Right ventricle myocardium superior (tissue), 1 donor: Measurements from ENCODE around the gene KRT14. TPM values are rescaled to one million over a fixed set of nuclear protein-coding genes. Genes with fewer than 3 reads are reported as not detected.
"Not testable (repeated sequence)": the region's sequence is repeated elsewhere in the genome, so short reads cannot be mapped to it uniquely, and the experiment has no call there.

Experiments used
- ATAC-seq: fragments of 200-7000 bp; cut with Tn5 transposase; one replicate; pipeline ENCODE4 v1.9.1; 2020; ENCODE audit warnings: mild to moderate bottlenecking; ENCODE audit not compliant: poor library complexity
- DNase-seq: peaks from one replicate; pipeline ENCODE4 v3.0.0-alpha.2; 2020
- intact Hi-C: fragments of 100-400 bp; cut with DNase I; formaldehyde crosslinking; loops from one replicate; pipeline ENCODE4 v1.11.2; 2022
- total RNA-seq: library from RNA; stranded (reverse); fragmentation: NEBNext Ultra II Directional; extraction: Animal tissue kit (Norgen Biotek cat#: 25700); gene quantifications from one replicate; pipeline ENCODE4 v1.2.1, GENCODE V29; 2021
- donor health status: DM: no; HTN: yes; CAD: no; lungs with severe emphysema.

The KRT14 gene
- total RNA-seq, 1 donor from 2014 or later = not detected

- intact Hi-C loops = no loop called here
- no peak for DNase-seq
- no peak for ATAC-seq
Observed at GRCh38 chr17:41613277-41614082, 26.8 kb upstream of the KRT14 start.

DNA sequence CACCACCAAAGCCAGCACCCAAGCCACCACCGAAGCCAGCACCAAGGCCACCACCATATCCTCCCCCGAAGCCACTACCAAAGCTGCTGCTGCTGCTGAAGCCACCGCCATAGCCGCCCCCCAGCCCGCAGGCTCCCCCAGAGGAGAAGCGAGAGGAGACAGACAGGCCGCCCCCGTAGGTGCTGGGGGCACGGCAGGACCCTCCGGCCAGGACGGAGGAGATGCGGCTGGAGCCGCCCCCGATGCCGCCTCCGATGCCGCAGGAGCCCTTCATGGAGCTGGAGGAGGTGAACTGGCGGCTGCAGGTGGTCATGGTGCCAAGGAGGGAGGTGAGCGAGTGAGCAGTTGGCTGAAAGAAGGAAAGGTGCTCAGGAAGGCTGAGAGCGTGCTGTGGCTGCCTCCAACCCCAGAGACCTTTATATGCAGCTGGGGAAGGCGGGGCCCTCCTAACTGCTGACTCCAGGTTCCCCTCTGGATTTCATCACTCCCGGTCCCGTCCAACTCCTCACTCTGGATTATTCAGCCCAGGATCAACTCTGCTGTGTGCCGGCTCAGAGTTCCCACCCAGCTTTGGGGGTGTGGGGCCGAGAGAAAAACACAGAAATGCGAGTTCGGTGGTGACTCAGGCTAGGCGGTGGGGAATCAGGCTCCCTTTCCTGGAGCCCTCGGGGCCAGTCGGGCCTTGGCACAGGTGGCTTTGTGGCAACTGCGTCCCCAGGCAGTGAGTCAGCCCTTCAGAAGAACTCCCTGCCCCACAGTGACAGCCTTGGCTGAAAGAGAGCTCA lies 25.9 kb upstream of the KRT14 start, which contains the start of gene KRT16:
KRT16 (minus strand) TSS at position 392 of the 785 bp plus-strand sequence; CDS start at position 313, 79 bp downstream.
- DNase-seq, intact Hi-C loops, ATAC-seq: not testable (repeated sequence)

- intact Hi-C loops = no loop called here
- no peak for DNase-seq
- no peak for ATAC-seq
Observed at GRCh38 chr17:41610965-41611640, 24.4 kb upstream of the KRT14 start.

DNA sequence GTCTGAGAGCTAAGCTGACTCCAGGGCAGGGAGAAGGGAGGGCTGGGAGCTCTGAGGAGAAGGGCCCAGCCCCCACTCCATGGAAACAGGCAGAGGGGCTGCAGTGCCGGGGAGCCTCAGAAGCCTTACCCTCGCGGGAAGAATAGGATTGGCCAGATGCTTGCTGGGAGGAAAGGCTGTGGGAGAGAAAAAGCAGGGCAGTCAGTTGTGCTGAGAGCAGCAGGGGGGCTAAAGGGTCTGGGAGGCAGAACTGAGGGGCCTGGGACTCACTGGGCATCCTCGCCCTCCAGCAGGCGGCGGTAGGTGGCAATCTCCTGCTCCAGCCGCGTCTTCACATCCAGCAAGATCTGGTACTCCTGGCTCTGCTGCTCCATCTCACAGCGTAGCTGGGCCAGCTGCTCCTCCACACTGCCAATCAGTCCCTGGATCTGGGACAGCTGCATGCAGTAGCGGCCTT lies 23.4 kb upstream of the KRT14 start:
- intact Hi-C loops, ATAC-seq, DNase-seq: not testable (repeated sequence)

GRCh38 chr17:41606930-41607329 lies 20.2 kb upstream of the KRT14 start:
- intact Hi-C loops, DNase-seq, ATAC-seq: not testable (repeated sequence)

DNA sequence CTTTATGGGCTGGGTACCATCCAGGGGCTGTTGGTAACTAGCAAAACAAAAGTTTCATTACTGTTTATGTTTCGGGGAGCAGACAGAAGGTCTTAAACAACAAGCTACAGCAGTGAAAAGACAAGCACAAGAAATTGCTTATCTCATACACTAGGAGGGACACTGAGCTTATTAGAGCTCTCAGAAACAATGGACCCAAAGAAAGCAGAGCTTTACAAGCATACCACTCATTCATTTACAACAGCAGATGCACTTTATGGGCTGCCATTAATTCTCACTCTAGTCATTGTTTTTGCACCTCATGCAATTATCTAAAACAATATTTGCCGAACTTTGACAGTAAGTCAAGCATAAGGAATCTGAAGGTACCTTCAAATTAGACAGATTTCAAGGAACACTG lies 15.8 kb upstream of the KRT14 start:
- no peak for ATAC-seq
- intact Hi-C loops = no loop called here
- no peak for DNase-seq

- intact Hi-C loops = no loop called here
Observed at GRCh38 chr17:41600318-41600717, 13.6 kb upstream of the KRT14 start.

DNA sequence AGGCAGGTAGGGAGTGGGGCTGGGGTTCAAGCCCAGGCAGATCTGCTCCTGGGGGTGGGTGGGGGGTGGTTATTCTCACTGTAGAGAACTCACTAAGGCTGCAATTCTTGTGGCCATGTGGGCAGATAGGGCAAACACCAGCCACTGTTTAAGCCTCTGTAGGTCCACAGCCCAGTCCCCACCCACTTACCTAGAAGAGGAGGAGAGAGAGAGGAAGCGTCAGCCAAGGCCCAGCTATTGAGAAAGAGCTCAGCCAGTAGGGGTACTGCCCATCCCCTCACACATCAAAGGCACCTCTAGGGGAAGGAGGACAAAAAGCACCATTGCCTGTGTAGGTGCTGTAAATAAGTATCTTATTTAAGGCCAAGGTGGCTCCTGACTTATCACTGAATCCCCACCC lies 13.0 kb upstream of the KRT14 start:
- intact Hi-C loops = no loop called here
- ATAC-seq = no peak
- no peak for DNase-seq

More at GRCh38 chr17:41600318-41600717, 13.6 kb upstream of the KRT14 start:
- ATAC-seq (no peak), DNase-seq (no peak)

GRCh38 chr17:41595585-41595984 lies 8.9 kb upstream of the KRT14 start:
- DNase-seq (no peak), ATAC-seq (no peak)
- intact Hi-C loops = no loop called here

DNA sequence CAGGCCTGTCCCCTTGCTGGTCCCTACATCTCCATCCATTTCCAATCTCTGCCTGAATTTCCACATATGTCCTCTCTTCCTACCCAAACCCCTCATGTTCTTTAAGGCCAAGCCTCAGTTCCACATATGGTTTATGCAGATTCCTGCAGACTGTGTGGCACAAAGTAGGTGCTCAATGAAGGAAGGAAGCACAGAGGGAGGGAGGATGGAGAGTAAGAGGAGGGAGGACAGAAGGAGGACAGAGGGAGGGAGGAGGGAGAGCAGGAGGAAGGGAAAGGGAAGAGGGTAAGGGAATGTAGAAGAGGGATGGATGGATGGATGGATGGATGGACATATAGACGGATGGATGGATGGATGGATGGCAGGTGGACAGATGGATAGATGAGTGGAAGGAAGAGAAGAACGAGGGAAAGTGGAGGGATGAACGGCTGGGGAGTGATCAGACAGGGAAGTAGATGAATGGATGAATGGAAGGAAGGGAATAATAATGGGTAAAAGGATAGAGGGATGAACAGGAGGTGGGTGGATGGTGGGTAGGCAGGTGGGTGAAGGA lies 7.7 kb upstream of the KRT14 start:
- intact Hi-C loops = no loop called here
- DNase-seq (no peak), ATAC-seq (no peak)

GRCh38 chr17:41593306-41593981 lies 6.7 kb upstream of the KRT14 start:
- DNase-seq (no peak), ATAC-seq (no peak)
- intact Hi-C loops = no loop called here

- intact Hi-C loops = no loop called here
- ATAC-seq = no peak
Observed at GRCh38 chr17:41592601-41593305, 6.1 kb upstream of the KRT14 start.

GRCh38 chr17:41589301-41589700 lies 2.6 kb upstream of the KRT14 start:
- ATAC-seq (no peak), DNase-seq (no peak)
- intact Hi-C loops = no loop called here

More at GRCh38 chr17:41592601-41593305, 6.1 kb upstream of the KRT14 start:
- DNase-seq = no peak

DNA sequence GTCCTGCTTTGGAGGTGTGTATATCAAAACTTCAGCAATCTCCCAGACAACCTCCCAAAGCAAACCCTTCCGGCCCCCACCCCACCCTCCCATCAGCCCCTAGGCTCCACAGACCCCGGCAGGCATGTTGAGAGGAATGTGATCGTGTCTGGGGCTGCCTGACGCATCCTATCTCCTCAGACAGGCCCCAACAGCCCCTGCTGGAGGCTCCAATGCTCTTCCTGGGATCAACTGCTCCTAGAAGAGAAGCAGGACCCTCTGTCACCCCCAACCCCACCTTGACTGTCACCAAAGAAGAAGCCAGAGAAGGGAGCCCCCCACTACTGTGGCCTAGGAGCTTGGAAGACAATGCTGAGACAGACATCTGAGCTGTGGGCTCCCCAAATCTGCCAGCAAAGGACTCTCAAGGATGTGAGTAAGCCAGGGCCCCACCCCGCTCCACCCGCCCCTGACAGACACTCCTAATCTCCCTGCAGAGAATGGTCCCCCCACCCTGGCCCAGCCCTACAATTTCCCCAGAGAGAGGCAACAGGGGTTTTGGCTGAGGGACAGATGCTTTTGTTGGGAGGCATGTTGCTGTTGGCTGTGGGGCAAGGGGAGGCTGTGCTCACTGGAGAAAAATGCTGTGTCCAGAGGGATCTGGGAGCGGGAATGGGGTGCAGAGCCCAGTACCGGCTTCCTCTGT lies 1.6 kb upstream of the KRT14 start:
- intact Hi-C loops = no loop called here
- no peak for DNase-seq
- ATAC-seq = no peak

DNA sequence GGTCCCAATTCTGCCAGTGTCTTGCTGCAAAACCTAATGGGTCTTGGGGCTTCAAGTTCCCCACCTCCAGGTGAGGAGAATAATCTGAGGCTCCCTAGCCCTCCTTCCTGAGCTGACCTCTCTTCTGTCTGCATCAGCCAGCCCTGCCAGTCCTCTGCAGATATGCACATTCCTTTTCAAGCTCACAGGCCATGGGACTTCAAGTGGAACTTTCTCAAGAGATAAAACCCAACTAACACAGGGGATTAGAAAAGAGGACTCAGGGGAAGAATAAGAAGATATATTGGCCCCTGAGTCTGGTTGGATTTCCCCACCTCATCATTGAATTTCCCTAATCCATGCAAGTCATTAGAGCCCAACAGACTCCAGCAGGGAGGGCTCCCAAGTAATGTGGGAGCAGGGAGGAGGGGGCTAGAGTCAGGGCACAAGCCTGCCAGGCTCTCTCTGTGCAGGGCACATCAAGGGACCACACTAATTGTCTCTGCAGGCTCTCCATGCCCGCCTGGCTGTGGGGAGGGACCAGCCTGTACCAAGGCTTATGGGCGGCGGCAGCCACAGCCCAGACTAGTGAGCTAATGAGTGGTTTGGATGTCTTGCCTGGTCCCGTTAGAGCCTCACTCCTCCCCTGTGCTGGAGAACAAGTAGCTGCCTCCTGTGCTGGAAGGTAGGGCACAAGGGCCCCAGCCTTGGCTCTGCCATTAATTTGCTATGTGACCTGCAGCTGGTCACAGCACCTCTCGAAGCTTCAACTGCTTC lies 1.2 kb downstream of the KRT14 start:
- intact Hi-C loops = no loop called here
- ATAC-seq (no peak), DNase-seq (no peak)

DNA sequence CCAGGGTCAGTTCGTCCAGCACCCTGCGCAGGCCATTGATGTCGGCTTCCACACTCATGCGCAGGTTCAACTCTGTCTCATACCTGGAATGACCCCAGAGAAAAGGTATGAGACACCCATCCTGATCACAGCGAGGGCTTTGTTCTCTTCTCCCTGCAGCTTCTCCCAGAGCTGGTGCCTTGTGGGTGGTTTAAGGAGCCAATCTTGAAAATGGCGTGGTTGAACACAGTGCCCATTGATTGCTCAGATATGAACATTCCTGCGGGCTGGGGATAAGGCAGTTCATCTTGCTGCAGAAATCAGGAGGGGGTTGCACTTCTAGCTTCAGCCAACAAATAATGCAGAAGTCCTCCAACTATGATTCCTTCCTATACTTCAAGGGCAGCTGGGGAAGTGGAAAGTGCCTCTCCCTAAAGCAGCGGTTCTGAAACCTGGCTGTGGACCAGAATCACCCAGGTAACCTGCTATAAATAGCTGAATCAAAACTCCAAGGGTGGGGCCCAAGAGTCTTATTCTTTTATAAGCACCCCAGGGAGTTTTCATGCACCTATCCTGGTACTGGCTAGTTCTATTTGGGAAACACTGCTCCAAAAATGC lies 2.3 kb downstream of the KRT14 start:
- DNase-seq, ATAC-seq, intact Hi-C loops: not testable (repeated sequence)
